Activated CD4-positive, CD25-positive, alpha-beta regulatory T cell treated with anti-CD3 and anti-CD28 coated beads, Interleukin-2, amount 50 U/mL, for 16 hours (primary cell): Measurements from ENCODE around the gene ALDH3B2.
"Not testable (repeated sequence)": the region's sequence is repeated elsewhere in the genome, so short reads cannot be mapped to it uniquely, and the experiment has no call there.

Source experiments
- DNase-seq: peaks from one replicate; pipeline ENCODE4 v3.0.0-alpha.2; 2020; ENCODE audit warnings: low read depth, low spot score

ALDH3B2 gene

GRCh38 chr11:67629386-67630227 is 44.8 kb downstream of the ALDH3B2 start, which contains the start of gene NUDT8:
NUDT8 (minus strand) TSS chr11:67629937; CDS start chr11:67629911, 26 bp downstream.
- DNase-seq, result peak; percentile 83

- no peak for DNase-seq
These were observed 45.6 kb downstream of the ALDH3B2 start for GRCh38 chr11:67628710-67629385.

GRCh38 chr11:67627812-67628624 is 46.4 kb downstream of the ALDH3B2 start:
- no peak for DNase-seq

- DNase-seq, result no peak
These were observed 47.0 kb downstream of the ALDH3B2 start for GRCh38 chr11:67627441-67627811.

- DNase-seq, result no peak
These were observed 47.5 kb downstream of the ALDH3B2 start for GRCh38 chr11:67626970-67627369.

GRCh38 chr11:67626131-67626833 is 48.1 kb downstream of the ALDH3B2 start:
- DNase-seq, result not testable (repeated sequence)

GRCh38 chr11:67623795-67624194 is 50.6 kb downstream of the ALDH3B2 start:
- DNase-seq, result not testable (repeated sequence)

- DNase-seq, result not testable (repeated sequence)
These were observed 51.5 kb downstream of the ALDH3B2 start for GRCh38 chr11:67622905-67623304.

GRCh38 chr11:67621928-67622327 is 52.5 kb downstream of the ALDH3B2 start:
- DNase-seq, result not testable (repeated sequence)

- DNase-seq, result not testable (repeated sequence)
These were observed 53.8 kb downstream of the ALDH3B2 start for GRCh38 chr11:67620621-67621020.

- DNase-seq, result not testable (repeated sequence)
These were observed 54.5 kb downstream of the ALDH3B2 start for GRCh38 chr11:67619683-67620618.

GRCh38 chr11:67618901-67619659 is 55.3 kb downstream of the ALDH3B2 start:
- not testable (repeated sequence) for DNase-seq

- no peak for DNase-seq
These were observed 57.0 kb downstream of the ALDH3B2 start for GRCh38 chr11:67617243-67617953.

- DNase-seq, result no peak
These were observed 57.8 kb downstream of the ALDH3B2 start for GRCh38 chr11:67616431-67617242.

GRCh38 chr11:67615728-67616430 is 58.5 kb downstream of the ALDH3B2 start:
- DNase-seq, result no peak

- DNase-seq, result no peak
These were observed 59.4 kb downstream of the ALDH3B2 start for GRCh38 chr11:67614730-67615714.
